Breast epithelium (tissue), 3 donors: ENCODE measurements around the gene TOMM7.

Experiments
- POLR2A ChIP-seq: fragments of 450-650 bp; IDR thresholded peaks from one replicate; pipeline ENCODE4 v1.6.1; 2016; ENCODE audit warnings: antibody characterized with exemption, mild to moderate bottlenecking, moderate library complexity
- POLR2AphosphoS5 ChIP-seq, 3 donors: sonication (generic); formaldehyde crosslinking; IDR thresholded peaks; one replicate each; pipeline ENCODE4 v1.6.1; 2017; ENCODE audit warnings: antibody characterized with exemption in 3 of 3
- TF ChIP-seq, protein P1 (sequence below), 3 donors: fragments of 450-650 bp; IDR thresholded peaks; one replicate each; pipeline ENCODE4 v1.5.1; 2016 to 2017; ENCODE audit warnings: antibody characterized with exemption in 3 of 3, mild to moderate bottlenecking in 3 of 3, moderate library complexity in 3 of 3

DNA sequence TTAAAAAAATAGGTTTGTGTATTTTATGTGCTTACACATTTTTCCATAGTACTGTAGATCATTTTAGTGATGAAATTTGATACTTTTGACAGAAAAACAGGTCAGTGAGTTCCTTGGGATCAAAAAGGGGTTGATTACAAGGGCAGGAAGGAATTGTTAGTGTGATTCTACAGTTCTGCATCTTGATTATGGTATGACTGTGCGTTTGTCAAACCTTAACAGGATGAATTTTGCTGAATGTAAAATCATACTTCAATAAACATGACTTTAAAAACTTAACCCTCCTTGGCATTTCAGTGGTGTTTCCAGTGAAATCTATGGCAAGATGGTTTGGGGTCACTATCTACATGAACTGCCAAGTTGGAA is 35.6 kb upstream of the TOMM7 start:
- TF ChIP-seq, protein P1, sequence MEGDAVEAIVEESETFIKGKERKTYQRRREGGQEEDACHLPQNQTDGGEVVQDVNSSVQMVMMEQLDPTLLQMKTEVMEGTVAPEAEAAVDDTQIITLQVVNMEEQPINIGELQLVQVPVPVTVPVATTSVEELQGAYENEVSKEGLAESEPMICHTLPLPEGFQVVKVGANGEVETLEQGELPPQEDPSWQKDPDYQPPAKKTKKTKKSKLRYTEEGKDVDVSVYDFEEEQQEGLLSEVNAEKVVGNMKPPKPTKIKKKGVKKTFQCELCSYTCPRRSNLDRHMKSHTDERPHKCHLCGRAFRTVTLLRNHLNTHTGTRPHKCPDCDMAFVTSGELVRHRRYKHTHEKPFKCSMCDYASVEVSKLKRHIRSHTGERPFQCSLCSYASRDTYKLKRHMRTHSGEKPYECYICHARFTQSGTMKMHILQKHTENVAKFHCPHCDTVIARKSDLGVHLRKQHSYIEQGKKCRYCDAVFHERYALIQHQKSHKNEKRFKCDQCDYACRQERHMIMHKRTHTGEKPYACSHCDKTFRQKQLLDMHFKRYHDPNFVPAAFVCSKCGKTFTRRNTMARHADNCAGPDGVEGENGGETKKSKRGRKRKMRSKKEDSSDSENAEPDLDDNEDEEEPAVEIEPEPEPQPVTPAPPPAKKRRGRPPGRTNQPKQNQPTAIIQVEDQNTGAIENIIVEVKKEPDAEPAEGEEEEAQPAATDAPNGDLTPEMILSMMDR (IDR thresholded peaks at IDR 0.05), result no peak
- TF ChIP-seq POLR2A (no peak), POLR2AphosphoS5 (IDR thresholded peaks at IDR 0.05) (no peak)
